Right renal pelvis (tissue), 4 donors: ENCODE measurements around the gene PUSL1. TPM values are rescaled to one million over a fixed set of nuclear protein-coding genes. Genes with fewer than 3 reads are reported as not detected.

ENCODE experiments used
- DNase-seq, 4 donors: peaks; one replicate each; pipeline ENCODE4 v3.0.0-alpha.2; 2013; ENCODE audit warnings: low read depth in 4 of 4, low spot score in 3 of 4, missing footprints in 1 of 4
- polyA plus RNA-seq, 4 donors: library from polyadenylated mRNA; unstranded; fragments of 120-200 nt; gene quantifications; one replicate each; pipeline ENCODE4 v1.2.1, GENCODE V29; 2013; ENCODE audit not compliant: insufficient read length in 4 of 4

PUSL1 gene
- polyA plus RNA-seq, 4 donors = 6.5 to 12.2 (median 7.2) TPM

GRCh38 chr1:1293263-1294249, 14.8 kb upstream of the PUSL1 start:
- DNase-seq = no peak

DNA sequence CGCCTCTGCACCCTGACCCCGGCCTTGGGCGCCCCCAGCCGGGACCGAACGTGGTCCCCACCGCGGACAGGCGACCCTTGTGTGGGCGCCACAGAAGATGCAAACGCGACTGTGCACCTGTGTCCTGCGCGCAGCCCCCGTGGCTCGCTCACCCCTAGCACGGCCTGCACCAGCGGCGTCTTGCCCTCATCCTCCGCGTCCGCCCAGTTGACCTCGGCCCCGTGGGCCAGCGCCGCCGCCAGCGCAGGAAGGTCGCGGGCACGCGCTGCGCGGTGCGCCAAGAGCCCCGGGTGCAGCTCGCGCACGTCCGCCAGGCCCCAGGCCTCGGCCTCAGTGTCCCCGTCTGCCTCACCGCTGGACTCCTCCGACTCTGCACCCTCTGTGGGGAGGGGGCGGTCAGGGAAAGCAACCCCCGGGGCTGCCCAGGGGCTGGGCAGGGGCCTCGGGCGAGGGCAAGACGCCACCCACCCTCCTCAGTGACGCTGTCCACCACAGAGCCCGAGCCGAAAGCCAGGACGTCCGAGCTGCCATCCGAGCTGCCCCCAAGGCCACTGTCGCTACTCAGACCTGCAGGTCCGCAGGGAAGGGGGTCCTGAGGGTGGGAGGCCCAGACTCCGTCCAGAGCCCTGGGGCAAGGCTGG, 14.0 kb upstream of the PUSL1 start:
- DNase-seq = no peak

GRCh38 chr1:1295154-1295923, 13.1 kb upstream of the PUSL1 start:
- DNase-seq = no peak

- DNase-seq = no peak
Measured at GRCh38 chr1:1296070-1297061, 12.0 kb upstream of the PUSL1 start.

GRCh38 chr1:1297802-1298424, 10.5 kb upstream of the PUSL1 start:
- DNase-seq = no peak

DNA sequence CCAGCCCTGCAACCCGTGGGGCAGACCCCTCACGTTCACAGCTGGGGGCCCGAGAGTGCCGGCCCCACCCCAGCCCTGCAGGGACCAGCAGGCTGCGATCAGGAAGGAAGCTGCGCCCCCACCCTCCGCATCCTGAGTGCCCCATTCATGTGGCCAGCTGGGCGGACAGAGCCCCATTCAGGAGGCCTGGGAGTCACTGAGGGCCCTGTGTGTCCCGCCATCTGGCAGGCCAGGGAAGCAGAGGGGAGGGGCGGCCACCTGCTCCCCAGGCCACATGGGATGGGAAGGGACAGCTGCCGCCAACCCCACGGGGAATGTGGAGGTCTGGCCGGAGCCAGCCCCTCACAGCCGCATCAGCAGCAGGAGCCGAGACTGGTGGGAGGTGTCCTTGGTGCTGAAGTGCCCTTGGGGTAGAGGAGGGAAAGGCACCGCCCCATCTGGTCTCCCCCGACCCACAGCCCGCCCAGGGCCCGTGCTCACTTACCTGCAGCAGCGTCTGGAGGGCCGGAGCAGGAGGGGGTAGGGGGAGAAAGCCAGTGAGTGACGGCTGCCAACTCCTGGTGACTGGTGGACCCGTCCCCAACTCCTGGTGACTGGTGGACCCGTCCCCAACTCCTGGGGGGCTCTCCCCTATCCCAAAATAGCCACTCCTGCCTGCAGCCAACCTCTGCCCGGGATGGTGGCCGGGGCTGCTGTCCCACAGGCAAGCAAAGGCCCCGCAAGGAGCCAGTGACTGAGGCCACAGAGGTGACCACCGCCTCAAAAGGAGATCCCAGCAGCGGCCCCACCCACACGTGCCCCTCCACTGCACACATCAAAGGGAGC, 9.3 kb upstream of the PUSL1 start:
- DNase-seq = no peak

DNA sequence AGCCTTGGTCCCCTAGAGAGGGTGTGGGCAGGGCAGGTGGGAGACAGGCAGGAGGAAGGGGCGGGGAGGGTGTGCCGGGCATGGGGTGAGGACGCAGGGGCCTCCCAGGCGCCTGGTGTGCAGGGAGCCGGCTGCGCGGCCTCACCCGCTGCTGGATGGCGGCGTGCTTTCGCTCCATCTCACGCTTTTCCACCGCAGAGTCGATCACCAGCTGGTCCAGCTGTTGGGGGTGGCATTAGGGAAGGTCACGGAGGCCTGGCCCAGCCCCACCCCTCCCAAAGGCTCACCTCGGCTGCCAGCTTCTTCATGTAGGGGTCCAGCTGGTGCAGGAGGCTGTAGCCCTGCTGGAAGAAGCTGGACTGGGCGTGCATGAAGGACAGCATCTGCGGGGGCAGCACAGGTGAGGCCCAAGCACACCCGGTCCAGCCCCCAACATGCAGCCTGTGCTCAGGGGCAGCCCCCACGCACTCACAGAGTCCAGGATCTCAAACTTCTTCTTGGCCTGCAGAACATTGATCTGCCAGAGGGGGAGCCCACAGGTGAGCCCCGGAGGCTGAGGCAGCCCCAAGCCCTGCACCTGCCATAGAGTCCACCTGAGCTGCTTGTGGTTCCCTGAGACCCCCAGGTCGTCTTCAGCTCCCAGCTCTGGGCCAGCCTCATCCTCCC, 8.6 kb upstream of the PUSL1 start:
- no peak for DNase-seq

GRCh38 chr1:1300352-1300739, 8.1 kb upstream of the PUSL1 start:
- DNase-seq = no peak

GRCh38 chr1:1302006-1302430, 6.4 kb upstream of the PUSL1 start:
- DNase-seq = no peak

- DNase-seq = no peak
Measured at GRCh38 chr1:1302951-1303509, 5.4 kb upstream of the PUSL1 start.

DNA sequence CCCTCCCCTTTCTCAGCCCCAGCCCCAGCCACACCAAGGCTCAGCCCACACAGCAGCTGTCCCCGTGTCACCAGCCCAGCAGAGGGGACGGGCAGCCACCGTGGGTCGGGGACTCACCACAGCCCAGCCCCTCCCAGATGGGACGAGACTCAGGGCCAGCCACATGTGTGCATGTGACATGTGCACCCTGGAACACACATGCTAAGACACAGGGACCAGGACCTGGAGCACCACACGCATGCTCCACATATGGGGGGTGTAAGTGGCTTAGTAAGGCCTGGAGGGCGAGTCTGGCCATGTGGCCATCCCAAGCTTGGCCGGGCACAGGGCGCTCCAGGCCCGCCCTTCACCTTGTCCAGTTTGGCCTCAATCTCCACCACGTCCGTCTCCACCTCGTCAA, 4.7 kb upstream of the PUSL1 start:
- DNase-seq = no peak

GRCh38 chr1:1304331-1305299, 3.8 kb upstream of the PUSL1 start:
- peak in 2 of 4 donors; percentile 45 to 51 for DNase-seq

GRCh38 chr1:1305300-1306069, 2.9 kb upstream of the PUSL1 start:
- DNase-seq = no peak

- DNase-seq = no peak
Measured at GRCh38 chr1:1306070-1306660, 2.2 kb upstream of the PUSL1 start.

GRCh38 chr1:1306661-1307260, 1.6 kb upstream of the PUSL1 start:
- DNase-seq = no peak
